SK-N-SH treated with all-trans-retinoic acid at 6 μM for 48 hours (cell line): ENCODE measurements around the gene CDC14A.

Source experiments
- ARNTL ChIP-seq: fragments of 450-650 bp; formaldehyde crosslinking; IDR thresholded peaks from 2 replicates; pipeline ENCODE4 v1.5.0; 2020; ENCODE audit warnings: low read depth, mild to moderate bottlenecking, moderate library complexity, borderline replicate concordance
- CREB5 ChIP-seq: fragments of 250-450 bp; sonication (Bioruptor Pico); IDR thresholded peaks from 2 replicates; pipeline ENCODE4 v1.5.1; 2020; ENCODE audit warnings: low read depth, mild to moderate bottlenecking, moderate library complexity
- CSDC2 ChIP-seq: fragments of 250-450 bp; sonication (Bioruptor Pico); IDR thresholded peaks from 2 replicates; pipeline ENCODE4 v1.5.0; 2020; ENCODE audit warnings: mild to moderate bottlenecking, moderate library complexity
- CSRNP3 ChIP-seq: fragments of 250-450 bp; sonication (Bioruptor Pico); IDR thresholded peaks from 2 replicates; pipeline ENCODE4 v1.5.1; 2021; ENCODE audit warnings: mild to moderate bottlenecking, moderate library complexity
- GLIS3 ChIP-seq: fragments of 250-450 bp; sonication (Bioruptor Pico); IDR thresholded peaks from 2 replicates; pipeline ENCODE4 v1.5.0; 2020; ENCODE audit warnings: mild to moderate bottlenecking, moderate library complexity
- ISL1 ChIP-seq: fragments of 250-450 bp; sonication (Bioruptor Pico); IDR thresholded peaks from 2 replicates; pipeline ENCODE4 v2.1.2; 2022; ENCODE audit warnings: mild to moderate bottlenecking, moderate library complexity
- POU6F1 ChIP-seq: fragments of 250-450 bp; sonication (Bioruptor Pico); IDR thresholded peaks from 2 replicates; pipeline ENCODE4 v1.8.0; 2021; ENCODE audit warnings: low read depth, mild to moderate bottlenecking, moderate library complexity, borderline replicate concordance
- PPARA ChIP-seq: fragments of 250-450 bp; sonication (Bioruptor Pico); IDR thresholded peaks from 2 replicates; pipeline ENCODE4 v1.5.0; 2020; ENCODE audit warnings: mild to moderate bottlenecking, borderline replicate concordance
- TCF4 ChIP-seq: fragments of 250-450 bp; sonication (Bioruptor Pico); IDR thresholded peaks from 2 replicates; pipeline ENCODE4 v1.8.0; 2021; ENCODE audit warnings: mild to moderate bottlenecking, moderate library complexity, borderline replicate concordance
- TOX ChIP-seq: fragments of 250-450 bp; sonication (Bioruptor Pico); IDR thresholded peaks from 2 replicates; pipeline ENCODE4 v1.8.0; 2021; ENCODE audit warnings: mild to moderate bottlenecking, moderate library complexity, borderline replicate concordance
- TSHZ2 ChIP-seq: fragments of 250-450 bp; sonication (Bioruptor Pico); IDR thresholded peaks from 2 replicates; pipeline ENCODE4 v1.5.0; 2020; ENCODE audit warnings: mild to moderate bottlenecking, moderate library complexity
- ZFP30 ChIP-seq: fragments of 450-650 bp; formaldehyde crosslinking; IDR thresholded peaks from 2 replicates; pipeline ENCODE4 v1.5.0; 2022; ENCODE audit warnings: mild to moderate bottlenecking, moderate library complexity
- ZNF565 ChIP-seq: fragments of 450-650 bp; formaldehyde crosslinking; conservative IDR thresholded peaks from 2 replicates; pipeline ENCODE4 v1.5.0; 2020; ENCODE audit warnings: low read depth, mild to moderate bottlenecking, moderate library complexity

DNA sequence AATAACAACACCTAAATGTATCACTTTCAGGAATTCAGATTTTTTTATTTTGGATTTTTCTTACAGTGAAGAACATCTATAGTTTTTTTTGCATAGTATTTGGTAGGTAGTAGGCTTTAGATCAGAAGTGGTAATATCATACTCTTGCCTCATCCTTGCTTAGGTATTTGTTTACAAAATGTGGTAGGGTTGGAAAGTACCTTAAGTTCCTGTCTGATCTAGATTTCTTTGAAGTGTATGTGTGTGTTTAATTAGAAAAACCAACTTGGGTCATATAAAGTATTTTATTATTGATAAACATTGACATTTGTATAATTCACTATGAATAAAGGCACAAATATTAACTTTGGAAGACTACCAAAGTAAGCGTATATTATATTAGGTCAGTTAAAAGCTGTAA is 100.3 kb downstream of the CDC14A start:
- TF ChIP-seq TOX (no peak), CREB5 (CRISPR knock-in tag) (no peak), GLIS3 (no peak), POU6F1 (CRISPR knock-in tag) (no peak), PPARA (CRISPR knock-in tag) (no peak), CSRNP3 (CRISPR knock-in tag) (no peak), TSHZ2 (CRISPR knock-in tag) (no peak), ZFP30 (no peak), ZNF565 (CRISPR knock-in tag) (no peak), ISL1 (no peak), CSDC2 (CRISPR knock-in tag) (no peak), TCF4 (CRISPR knock-in tag) (no peak), ARNTL (CRISPR knock-in tag) (no peak)
